Type B pancreatic cell (in vitro differentiated cells): ENCODE measurements around the gene PTPRF. TPM values are rescaled to one million over a fixed set of nuclear protein-coding genes. Genes with fewer than 3 reads are reported as not detected.
A peak's percentile ranks its signal among the peaks of the same experiment; 100 is the strongest.

Source experiments
- DNase-seq: peaks from one replicate; pipeline ENCODE4 v3.0.0; 2021; ENCODE audit warnings: mixed read lengths; ENCODE audit not compliant: unreplicated experiment; ENCODE audit errors: extremely low spot score
- H3K27ac Mint-ChIP-seq: 2 replicates; pipeline ENCODE4 v1.8.0; 2021; ENCODE audit warnings: mild to moderate bottlenecking, mixed read lengths
- H3K27me3 Mint-ChIP-seq: 2 replicates; pipeline ENCODE4 v1.8.0; 2021; ENCODE audit warnings: mixed read lengths
- H3K36me3 Mint-ChIP-seq: 2 replicates; pipeline ENCODE4 v1.8.0; 2021; ENCODE audit warnings: mixed read lengths
- H3K4me1 Mint-ChIP-seq: one replicate; pipeline ENCODE4 v1.8.0; 2021; ENCODE audit warnings: mixed read lengths; ENCODE audit not compliant: unreplicated experiment
- H3K4me3 Mint-ChIP-seq: 2 replicates; pipeline ENCODE4 v1.8.0; 2021; ENCODE audit warnings: mild to moderate bottlenecking, mixed read lengths
- H3K9me3 Mint-ChIP-seq: 2 replicates; pipeline ENCODE4 v1.8.0; 2021; ENCODE audit warnings: mixed read lengths
- total RNA-seq: library from RNA; stranded (reverse); gene quantifications from 2 replicates; pipeline ENCODE4 v1.2.1, GENCODE V29; 2021; ENCODE audit warnings: low replicate concordance
- TF ChIP-seq, protein P1 (sequence below): fragments of 200-600 bp; sonication (generic); conservative IDR thresholded peaks from 2 replicates; pipeline ENCODE4 v1.5.0; 2021; ENCODE audit warnings: antibody characterized with exemption, mild to moderate bottlenecking

PTPRF gene
- total RNA-seq, 1 donor from 2014 or later, result 260 TPM

DNA sequence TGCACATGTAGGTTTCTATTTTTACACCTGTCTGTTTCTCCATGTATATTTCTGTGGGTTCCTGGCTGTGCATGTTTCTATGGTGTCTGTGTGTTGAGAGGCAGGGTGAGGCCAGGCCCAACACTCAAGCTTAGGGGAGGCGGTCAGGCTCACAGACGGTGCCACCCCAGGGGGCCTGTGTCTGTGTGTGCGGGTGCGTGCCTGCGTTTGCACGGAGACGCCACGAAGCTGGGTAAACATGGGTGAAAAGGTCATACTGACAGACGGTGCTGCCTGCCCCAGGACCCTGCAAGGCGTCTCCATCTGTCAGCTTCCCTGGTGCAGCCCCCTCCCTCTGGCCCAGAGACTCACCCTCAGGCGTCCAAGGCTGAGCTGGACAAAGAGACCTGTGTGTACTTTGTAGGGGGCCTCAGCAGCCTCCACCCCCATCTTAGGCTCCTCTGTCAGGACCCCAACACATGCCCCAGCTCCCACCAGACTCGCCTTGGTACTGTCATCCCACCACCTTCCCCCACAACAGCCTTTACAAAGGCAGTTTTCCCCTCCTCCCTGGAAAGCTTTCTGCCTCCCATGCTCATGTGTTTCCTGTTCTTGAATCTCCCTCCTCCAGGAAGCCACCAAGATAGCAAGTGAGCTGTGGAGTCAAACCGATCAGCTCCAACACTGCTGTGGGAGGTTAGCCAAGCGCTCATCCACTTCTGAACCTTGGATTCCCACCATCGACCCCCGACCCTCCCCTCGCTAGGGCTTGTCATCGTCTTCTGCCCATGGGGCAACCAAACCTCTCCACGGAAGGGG, 34.1 kb downstream of the PTPRF start:
- Mint-ChIP-seq H3K4me3 (peak overlapping the region; percentile 70), H3K27me3 (no peaks in the 10 kb centered on the region), H3K27ac (peak overlapping the region; percentile 89)

GRCh38 chr1:43565600-43566360, 35.1 kb downstream of the PTPRF start:
- Mint-ChIP-seq H3K4me1 (peaks cover 43% of the 10 kb centered on the region), H3K9me3 (no peaks in the 10 kb centered on the region), H3K4me3 (peak overlapping the region; percentile 52), H3K36me3 (peaks cover 3% of the 10 kb centered on the region), H3K27me3 (no peaks in the 10 kb centered on the region), H3K27ac (no peak overlapping the region)
- peak; percentile 82 for DNase-seq
- TF ChIP-seq, protein P1, sequence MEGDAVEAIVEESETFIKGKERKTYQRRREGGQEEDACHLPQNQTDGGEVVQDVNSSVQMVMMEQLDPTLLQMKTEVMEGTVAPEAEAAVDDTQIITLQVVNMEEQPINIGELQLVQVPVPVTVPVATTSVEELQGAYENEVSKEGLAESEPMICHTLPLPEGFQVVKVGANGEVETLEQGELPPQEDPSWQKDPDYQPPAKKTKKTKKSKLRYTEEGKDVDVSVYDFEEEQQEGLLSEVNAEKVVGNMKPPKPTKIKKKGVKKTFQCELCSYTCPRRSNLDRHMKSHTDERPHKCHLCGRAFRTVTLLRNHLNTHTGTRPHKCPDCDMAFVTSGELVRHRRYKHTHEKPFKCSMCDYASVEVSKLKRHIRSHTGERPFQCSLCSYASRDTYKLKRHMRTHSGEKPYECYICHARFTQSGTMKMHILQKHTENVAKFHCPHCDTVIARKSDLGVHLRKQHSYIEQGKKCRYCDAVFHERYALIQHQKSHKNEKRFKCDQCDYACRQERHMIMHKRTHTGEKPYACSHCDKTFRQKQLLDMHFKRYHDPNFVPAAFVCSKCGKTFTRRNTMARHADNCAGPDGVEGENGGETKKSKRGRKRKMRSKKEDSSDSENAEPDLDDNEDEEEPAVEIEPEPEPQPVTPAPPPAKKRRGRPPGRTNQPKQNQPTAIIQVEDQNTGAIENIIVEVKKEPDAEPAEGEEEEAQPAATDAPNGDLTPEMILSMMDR, result no peak

More for the DNA sequence above, 34.1 kb downstream of the PTPRF start:
- peaks cover 37% of the 10 kb centered on the region for H3K4me1 Mint-ChIP-seq
- peaks cover 3% of the 10 kb centered on the region for H3K36me3 Mint-ChIP-seq
- TF ChIP-seq, protein P1, result no peak
- DNase-seq, result no peak
- H3K9me3 Mint-ChIP-seq, result no peaks in the 10 kb centered on the region

DNA sequence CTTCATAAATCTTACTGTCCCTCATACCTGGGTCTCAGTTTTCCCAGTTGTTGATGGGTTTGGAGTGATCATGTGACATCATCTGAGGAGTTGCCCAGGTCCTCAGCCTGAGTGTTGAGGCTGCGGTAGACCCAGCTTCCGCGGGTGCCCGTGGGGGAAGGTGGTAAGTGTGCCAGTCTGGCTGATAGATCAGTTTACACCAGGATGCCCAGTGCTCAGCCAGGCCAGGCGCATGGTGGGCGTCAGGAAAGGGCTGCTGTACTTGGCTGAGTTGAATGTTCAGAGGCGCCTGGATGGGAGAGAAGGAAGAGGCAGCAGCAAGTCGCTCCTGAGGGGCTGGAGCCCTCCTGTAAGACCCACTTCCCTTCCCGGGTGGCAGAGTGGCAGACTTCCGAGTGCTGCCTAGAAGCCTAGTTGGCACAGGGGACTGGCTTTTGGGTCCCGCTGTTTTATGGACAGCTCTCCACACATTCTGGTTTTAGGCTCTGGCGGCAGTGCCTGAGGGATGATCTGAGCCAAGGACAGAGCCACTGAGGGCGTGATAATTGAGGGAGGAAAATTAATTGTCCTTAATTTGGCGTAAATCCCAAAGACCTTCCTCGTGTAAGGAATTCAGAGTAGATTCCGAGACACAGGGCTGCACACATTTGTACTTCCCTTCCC, 35.8 kb downstream of the PTPRF start:
- TF ChIP-seq, protein P1, result no peak
- Mint-ChIP-seq H3K27ac (no peak overlapping the region), H3K4me3 (peak overlapping the region; percentile 52), H3K27me3 (no peaks in the 10 kb centered on the region), H3K9me3 (no peaks in the 10 kb centered on the region), H3K36me3 (peaks cover 10% of the 10 kb centered on the region), H3K4me1 (peaks cover 50% of the 10 kb centered on the region)
- no peak for DNase-seq

DNA sequence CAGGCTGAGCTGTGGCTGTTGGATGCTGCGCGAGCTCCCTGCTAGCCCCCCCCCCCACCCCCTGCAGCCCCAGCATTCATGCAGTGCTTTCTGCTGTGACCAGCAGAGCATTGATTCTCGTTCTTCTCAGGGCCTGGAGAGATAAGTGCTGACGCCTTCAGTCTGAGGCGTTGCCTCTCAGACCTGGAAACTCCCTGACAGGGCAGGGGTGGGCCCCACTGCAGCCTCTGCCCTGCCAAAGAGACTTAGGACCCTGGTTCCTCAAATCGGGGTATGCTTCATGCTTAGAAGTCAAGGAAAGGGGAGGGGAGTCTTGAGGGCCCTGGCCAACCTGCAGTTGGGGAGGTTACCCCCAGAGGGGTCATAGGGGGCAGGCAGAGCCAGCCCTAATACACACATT, 38.5 kb downstream of the PTPRF start:
- Mint-ChIP-seq H3K4me1 (peaks cover 51% of the 10 kb centered on the region), H3K36me3 (peaks cover 23% of the 10 kb centered on the region), H3K9me3 (no peaks in the 10 kb centered on the region), H3K27ac (no peak overlapping the region), H3K4me3 (no peak overlapping the region), H3K27me3 (no peaks in the 10 kb centered on the region)
- DNase-seq, result no peak
- TF ChIP-seq, protein P1, result no peak

DNA sequence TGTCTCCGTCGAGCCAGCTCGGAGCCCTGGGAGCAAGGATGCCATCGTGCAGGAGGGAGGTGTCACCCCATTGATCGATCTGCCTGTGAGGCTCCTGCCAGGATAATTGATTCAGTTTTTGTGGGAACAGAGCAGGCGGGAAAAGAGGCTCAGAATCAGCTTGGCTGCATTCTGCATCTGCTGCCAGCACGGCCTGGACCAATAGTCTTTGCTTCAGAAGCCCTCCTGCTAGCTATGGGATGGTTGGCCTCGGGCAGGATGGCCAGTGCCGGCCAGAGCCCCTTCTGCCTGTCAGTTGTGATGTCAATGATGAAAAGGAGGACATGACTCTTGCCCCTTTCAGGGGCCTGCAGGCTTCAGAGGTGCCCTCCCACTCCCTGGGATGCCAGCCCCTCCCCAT, 39.6 kb downstream of the PTPRF start:
- Mint-ChIP-seq H3K27me3 (no peaks in the 10 kb centered on the region), H3K27ac (no peak overlapping the region), H3K4me1 (peaks cover 40% of the 10 kb centered on the region), H3K9me3 (no peaks in the 10 kb centered on the region), H3K4me3 (no peak overlapping the region), H3K36me3 (peaks cover 23% of the 10 kb centered on the region)
- TF ChIP-seq, protein P1, result no peak
- DNase-seq, result no peak
